ENCODE measurements around the gene ZNF639. TPM values are rescaled to one million over a fixed set of nuclear protein-coding genes. Genes with fewer than 3 reads are reported as not detected.

ZNF639 gene
- total RNA-seq, 1 experiment from 2014 or later = 47.5 TPM

DNA sequence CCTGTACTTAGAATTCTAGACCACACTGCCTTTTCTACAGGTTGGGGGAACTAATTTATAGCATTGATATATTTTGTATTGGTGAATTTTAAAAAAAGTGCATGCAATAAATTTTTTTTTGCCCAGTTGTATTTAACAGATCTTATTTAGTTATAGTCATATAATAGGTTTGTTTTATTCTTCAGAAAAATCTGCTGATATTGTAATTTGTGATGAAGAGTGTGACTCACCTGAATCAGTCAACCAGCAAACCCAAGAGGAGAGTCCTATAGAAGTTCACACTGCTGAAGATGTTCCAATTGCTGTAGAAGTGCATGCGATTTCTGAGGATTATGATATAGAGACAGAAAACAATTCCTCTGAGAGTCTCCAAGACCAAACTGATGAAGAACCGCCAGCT is 10.3 kb downstream of the ZNF639 start:
- RAD21 ChIA-PET (ENCODE audit: low non-redundant PET in 1 of 2, low total read pairs in 2 of 2, uncharacterized antibody in 2 of 2, unreplicated experiment in 2 of 2) = no interaction called here
- no peaks in the 10 kb centered on the region for H3K9me3 ChIP-seq (ENCODE audit: control insufficient read depth in 1 of 2, insufficient read depth in 1 of 2, low read depth in 1 of 2, low read length in 2 of 2)
- H4K20me1 ChIP-seq (ENCODE audit: insufficient read depth) = peaks cover 4% of the 10 kb centered on the region; the same call in 1 of the 2 replicates
- DNase-seq (ENCODE audit: low read depth, low spot score) (no peak), ATAC-seq (no peak)
- BruUV-seq (replicated peaks) = no TSS peak
- no peak overlapping the region for H3K4me2 ChIP-seq (ENCODE audit: low read length)
- peaks cover 41% of the 10 kb centered on the region for H3K79me2 ChIP-seq (ENCODE audit: insufficient read depth, low read length)
- no peaks in the 10 kb centered on the region for H3K27me3 ChIP-seq (ENCODE audit: insufficient read depth, low read length)
- no peak overlapping the region for H3K27ac ChIP-seq (ENCODE audit: low read depth, low read length)
- no peaks in the 10 kb centered on the region for H3K4me1 ChIP-seq (ENCODE audit: control insufficient read depth in 1 of 2, insufficient read depth in 2 of 2, low read length in 2 of 2)
- H3K9ac ChIP-seq (ENCODE audit: low read length) = no peak overlapping the region
- no peak overlapping the region for H2AFZ ChIP-seq (ENCODE audit: low read depth, low read length, poor library complexity, severe bottlenecking)
- intact Hi-C loops (cut with micrococcal nuclease) = no loop called here
- no peak overlapping the region for H3K4me3 ChIP-seq (replicated peaks in 1 of 2; ENCODE audit: low read depth in 1 of 2, low read length in 2 of 2)
- TF ChIP-seq EZH2 (IDR thresholded peaks at IDR 0.05) (no peak), SIN3A (IDR thresholded peaks at IDR 0.05; ENCODE audit: low read depth) (no peak), EZH2phosphoT487 (IDR thresholded peaks at IDR 0.05; ENCODE audit: borderline replicate concordance) (no peak), FOSL1 (IDR thresholded peaks at IDR 0.05; ENCODE audit: low read depth) (no peak), RAD21 (IDR thresholded peaks at IDR 0.05; ENCODE audit: low read depth) (no peak), SP1 (IDR thresholded peaks at IDR 0.05; ENCODE audit: low read depth) (no peak), ELF1 (IDR thresholded peaks at IDR 0.05; ENCODE audit: borderline replicate concordance, low read depth) (no peak), YY1 (IDR thresholded peaks at IDR 0.05; ENCODE audit: extremely low read depth, insufficient replicate concordance, low read depth, low read length) (no peak), CTCF (IDR thresholded peaks at IDR 0.05 in 2 of 3, conservative IDR thresholded peaks at IDR 0.05 in 1 of 3; ENCODE audit: borderline replicate concordance in 1 of 3, insufficient read depth in 1 of 3, low read depth in 2 of 3, low read length in 2 of 3) (no peak), ATF3 (IDR thresholded peaks at IDR 0.05) (no peak), POLR2A (IDR thresholded peaks at IDR 0.05; ENCODE audit: borderline replicate concordance, extremely low read depth, insufficient read depth, insufficient read length) (no peak), SRF (IDR thresholded peaks at IDR 0.05; ENCODE audit: low read depth) (no peak), CBX3 (IDR thresholded peaks at IDR 0.05; ENCODE audit: low read depth) (no peak), ZFX (IDR thresholded peaks at IDR 0.05) (no peak), REST (IDR thresholded peaks at IDR 0.05; ENCODE audit: low read depth) (no peak), CEBPB (IDR thresholded peaks at IDR 0.05; ENCODE audit: low read depth) (no peak), JUND (IDR thresholded peaks at IDR 0.05) (no peak)
- TF ChIP-seq, protein P1, sequence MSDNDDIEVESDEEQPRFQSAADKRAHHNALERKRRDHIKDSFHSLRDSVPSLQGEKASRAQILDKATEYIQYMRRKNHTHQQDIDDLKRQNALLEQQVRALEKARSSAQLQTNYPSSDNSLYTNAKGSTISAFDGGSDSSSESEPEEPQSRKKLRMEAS (IDR thresholded peaks at IDR 0.05) = no peak
- TF ChIP-seq, protein P2, sequence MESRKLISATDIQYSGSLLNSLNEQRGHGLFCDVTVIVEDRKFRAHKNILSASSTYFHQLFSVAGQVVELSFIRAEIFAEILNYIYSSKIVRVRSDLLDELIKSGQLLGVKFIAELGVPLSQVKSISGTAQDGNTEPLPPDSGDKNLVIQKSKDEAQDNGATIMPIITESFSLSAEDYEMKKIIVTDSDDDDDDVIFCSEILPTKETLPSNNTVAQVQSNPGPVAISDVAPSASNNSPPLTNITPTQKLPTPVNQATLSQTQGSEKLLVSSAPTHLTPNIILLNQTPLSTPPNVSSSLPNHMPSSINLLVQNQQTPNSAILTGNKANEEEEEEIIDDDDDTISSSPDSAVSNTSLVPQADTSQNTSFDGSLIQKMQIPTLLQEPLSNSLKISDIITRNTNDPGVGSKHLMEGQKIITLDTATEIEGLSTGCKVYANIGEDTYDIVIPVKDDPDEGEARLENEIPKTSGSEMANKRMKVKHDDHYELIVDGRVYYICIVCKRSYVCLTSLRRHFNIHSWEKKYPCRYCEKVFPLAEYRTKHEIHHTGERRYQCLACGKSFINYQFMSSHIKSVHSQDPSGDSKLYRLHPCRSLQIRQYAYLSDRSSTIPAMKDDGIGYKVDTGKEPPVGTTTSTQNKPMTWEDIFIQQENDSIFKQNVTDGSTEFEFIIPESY (IDR thresholded peaks at IDR 0.05; ENCODE audit: extremely low read depth, insufficient replicate concordance, low read length) = no peak
- no peaks in the 10 kb centered on the region for H3K9me2 ChIP-seq (ENCODE audit: insufficient read depth)
- POLR2A ChIA-PET = no interaction called here
- CTCF ChIA-PET = no interaction called here
- peaks cover 49 to 64% of the 10 kb centered on the region in 2 experiments for H3K36me3 ChIP-seq (ENCODE audit: control insufficient read depth in 1 of 2, insufficient read depth in 2 of 2, low read length in 2 of 2)
